KOPT-K1 (cell line): ENCODE measurements around the gene AKAP9.
"Not testable (repeated sequence)": the region's sequence is repeated elsewhere in the genome, so short reads cannot be mapped to it uniquely, and the experiment has no call there.

Source experiments
- H3K27ac ChIP-seq: fragments of 200-600 bp; sonication (generic); 2 replicates; pipeline ENCODE4 v1.5.1; 2016; ENCODE audit warnings: antibody characterized with exemption, mild to moderate bottlenecking, low read depth, low read length; ENCODE audit not compliant: poor library complexity, severe bottlenecking
- H3K36me3 ChIP-seq: fragments of 200-600 bp; sonication (generic); 2 replicates; pipeline ENCODE4 v1.5.1; 2017; ENCODE audit warnings: antibody characterized with exemption, mild to moderate bottlenecking, low read length, moderate library complexity; ENCODE audit not compliant: insufficient read depth
- H3K9me3 ChIP-seq: fragments of 200-600 bp; sonication (generic); 2 replicates; pipeline ENCODE4 v1.5.1; 2017; ENCODE audit warnings: antibody characterized with exemption, low read length, mild to moderate bottlenecking; ENCODE audit not compliant: insufficient read depth, poor library complexity, severe bottlenecking

Gene AKAP9

DNA sequence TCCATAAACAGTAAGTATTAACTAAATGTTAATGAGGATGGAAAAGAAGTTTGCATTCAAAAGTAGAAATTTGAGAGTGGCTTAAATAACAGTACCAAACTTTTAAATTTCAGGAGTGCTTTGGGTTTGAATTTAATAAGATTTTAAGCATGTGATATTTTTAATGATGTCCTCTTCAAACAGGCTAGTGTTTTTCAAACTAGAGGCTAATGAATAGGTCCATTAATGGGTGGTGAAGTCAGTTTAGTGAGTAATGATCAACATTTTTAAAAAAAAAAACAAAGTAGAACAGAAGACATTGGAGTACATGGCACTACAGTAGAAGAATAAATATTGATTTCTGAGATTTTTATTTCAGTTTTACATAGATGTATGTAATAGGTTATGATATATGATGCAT is 72.9 kb downstream of the AKAP9 start:
- Histone ChIP-seq H3K27ac (no peak overlapping the region), H3K36me3 (peaks cover 53% of the 10 kb centered on the region), H3K9me3 (peaks cover 34% of the 10 kb centered on the region)

DNA sequence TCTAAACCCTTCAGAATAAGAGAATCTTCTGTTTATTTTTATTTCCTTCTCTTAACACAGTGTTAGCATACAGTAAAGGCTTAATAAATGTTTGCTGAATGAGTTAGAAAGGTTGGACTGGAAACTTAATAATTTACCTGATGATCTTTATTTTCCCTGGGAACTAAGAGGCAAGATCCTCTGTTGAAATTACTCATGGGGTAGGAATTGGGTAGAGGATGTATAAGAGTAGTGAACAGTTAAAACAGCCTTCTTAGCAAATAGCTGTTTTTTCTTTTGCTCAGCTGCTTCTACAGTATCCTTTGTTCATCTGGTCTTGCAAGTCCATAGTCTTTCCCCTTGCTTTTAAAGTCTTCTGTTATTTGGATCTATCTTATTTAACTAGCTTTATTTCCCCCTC is 80.0 kb downstream of the AKAP9 start:
- no peak overlapping the region for H3K27ac ChIP-seq
- peaks cover 60% of the 10 kb centered on the region for H3K36me3 ChIP-seq
- H3K9me3 ChIP-seq = peaks cover under 1% of the 10 kb centered on the region

DNA sequence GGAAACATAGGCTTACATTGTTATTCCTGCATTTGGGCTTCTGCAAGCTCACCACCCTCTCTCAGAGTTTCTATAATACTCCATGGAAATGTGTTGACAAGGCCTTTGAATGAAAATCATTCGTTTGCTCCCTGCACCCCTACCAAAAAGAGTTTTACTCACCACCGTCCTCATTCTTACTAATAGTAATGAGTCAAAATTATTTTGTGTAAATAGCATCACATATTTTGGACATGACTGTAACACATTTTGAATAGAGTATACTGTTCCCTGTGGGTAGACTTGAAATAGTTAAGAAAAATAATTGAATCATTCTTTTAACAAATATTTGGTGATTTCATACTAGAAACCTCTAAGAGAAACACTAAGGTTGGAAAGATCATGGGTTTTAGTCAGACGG is 84.6 kb downstream of the AKAP9 start:
- H3K9me3 ChIP-seq = peaks cover 18% of the 10 kb centered on the region
- peaks cover 71% of the 10 kb centered on the region for H3K36me3 ChIP-seq
- no peak overlapping the region for H3K27ac ChIP-seq

DNA sequence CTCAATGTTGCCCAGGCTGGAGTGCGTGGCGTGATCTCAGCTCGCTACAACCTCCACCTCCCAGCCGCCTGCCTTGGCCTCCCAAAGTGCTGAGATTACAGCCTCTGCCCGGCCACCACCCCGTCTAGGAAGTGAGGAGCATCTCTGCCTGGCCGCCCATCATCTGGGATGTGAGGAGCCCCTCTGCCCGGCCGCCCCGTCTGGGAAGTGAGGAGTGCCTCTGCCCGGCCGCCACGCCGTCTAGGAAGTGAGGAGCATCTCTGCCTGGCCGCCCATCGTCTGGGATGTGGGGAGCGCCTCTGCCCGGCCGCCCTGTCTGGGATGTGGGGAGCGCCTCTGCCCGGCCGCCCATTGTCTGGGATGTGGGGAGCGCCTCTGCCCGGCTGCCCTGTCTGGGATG is 86.0 kb downstream of the AKAP9 start:
- not testable (repeated sequence) for H3K27ac ChIP-seq
- Histone ChIP-seq H3K36me3 (peaks cover 72% of the 10 kb centered on the region), H3K9me3 (peaks cover 18% of the 10 kb centered on the region)

DNA sequence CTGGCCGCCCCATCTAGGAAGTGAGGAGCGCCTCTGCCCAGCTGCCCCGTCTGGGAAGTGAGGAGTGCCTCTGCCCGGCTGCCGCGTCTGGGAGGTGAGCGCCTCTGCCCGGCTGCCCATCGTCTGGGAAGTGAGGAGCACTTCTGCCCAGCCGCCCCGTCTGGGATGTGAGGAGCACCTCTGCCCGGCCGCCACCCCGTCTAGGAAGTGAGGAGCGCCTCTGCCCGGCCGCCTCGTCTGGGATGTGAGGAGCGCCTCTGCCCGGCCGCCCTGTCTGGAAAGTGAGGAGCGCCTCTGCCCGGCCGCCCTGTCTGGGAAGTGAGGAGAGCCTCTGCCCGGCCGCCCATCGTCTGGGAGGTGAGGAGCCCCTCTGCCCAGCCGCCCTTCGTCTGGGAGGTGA is 86.5 kb downstream of the AKAP9 start:
- Histone ChIP-seq H3K9me3 (peaks cover 18% of the 10 kb centered on the region), H3K36me3 (peaks cover 74% of the 10 kb centered on the region)
- H3K27ac ChIP-seq = not testable (repeated sequence)

DNA sequence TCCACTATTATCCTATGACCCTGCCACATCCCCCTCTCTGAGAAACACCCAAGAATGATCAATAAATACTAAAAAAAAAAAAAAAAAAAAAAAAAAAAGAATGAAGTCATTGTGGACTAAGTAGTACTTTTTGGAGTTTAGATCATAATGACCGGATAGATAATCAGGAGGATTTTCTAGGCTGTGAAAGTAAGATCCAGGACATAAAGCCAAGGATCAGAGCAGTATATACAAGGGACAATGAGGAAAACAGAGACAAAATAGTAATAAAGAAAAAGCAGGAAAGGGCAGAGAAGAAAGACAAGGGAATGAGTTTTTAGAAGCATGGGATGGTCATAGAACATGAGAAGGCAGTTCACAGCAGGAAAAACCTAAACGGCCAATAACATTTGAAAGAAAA is 87.6 kb downstream of the AKAP9 start:
- Histone ChIP-seq H3K9me3 (peaks cover 18% of the 10 kb centered on the region), H3K27ac (no peak overlapping the region), H3K36me3 (peaks cover 69% of the 10 kb centered on the region)

DNA sequence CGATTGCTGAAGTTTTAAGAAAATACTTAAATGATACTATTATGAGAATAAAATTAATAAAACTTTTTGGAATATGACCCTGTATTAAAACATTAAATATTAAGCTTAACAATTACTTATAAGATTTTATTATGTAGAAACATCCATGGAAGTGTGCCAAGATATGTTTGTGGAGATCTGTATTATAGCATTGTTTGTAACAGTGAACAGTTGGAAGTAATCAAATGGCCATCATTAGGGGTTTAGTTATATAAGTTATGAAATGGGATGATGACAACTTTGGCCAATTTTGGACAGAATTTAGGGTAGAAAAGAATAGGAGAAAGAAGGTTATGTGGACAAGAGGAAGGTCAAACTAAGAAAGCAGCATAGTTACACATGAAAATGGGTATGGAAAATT is 88.0 kb downstream of the AKAP9 start:
- peaks cover 67% of the 10 kb centered on the region for H3K36me3 ChIP-seq
- H3K27ac ChIP-seq = no peak overlapping the region

DNA sequence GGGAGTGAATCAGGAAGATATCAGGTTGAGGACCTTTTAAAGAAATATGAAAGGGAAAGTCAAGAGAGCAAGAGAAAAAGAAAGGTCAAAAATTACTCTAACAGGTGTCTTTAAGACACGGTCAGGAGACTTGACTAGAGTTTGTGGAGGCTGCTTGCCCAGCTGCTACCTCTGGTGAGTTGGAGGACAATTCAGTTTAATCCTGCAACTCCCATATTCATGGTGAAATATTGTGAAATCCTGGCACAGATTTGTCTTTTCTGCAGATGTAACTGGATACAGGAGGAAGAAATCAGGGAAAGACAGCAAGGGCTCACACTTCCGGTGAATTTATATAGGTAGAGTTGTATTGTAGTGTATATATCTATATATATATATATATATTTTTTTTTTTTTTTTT is 93.5 kb downstream of the AKAP9 start:
- Histone ChIP-seq H3K9me3 (no peaks in the 10 kb centered on the region), H3K36me3 (peaks cover 43% of the 10 kb centered on the region), H3K27ac (no peak overlapping the region)

More for the DNA sequence above, 88.0 kb downstream of the AKAP9 start:
- H3K9me3 ChIP-seq = peaks cover 18% of the 10 kb centered on the region

DNA sequence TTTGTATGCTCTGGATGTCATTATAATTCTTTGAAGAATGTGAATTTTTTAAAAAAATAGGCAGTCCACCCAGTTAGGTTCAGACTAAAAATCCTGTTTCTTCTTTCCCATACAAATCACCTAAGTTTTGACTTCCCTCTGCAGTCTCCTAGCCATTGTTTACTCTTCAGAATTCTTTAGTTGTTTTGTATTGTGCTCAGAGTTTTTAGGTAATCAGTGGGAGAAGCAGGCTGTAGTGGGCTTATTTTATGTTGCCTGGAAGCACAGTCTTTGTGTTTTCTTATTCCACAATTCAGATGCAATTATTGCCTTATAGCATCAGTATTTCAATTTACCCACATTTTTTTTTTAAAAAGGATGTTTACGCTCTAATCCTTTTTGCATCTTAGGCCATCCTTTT is 94.9 kb downstream of the AKAP9 start:
- H3K27ac ChIP-seq = no peak overlapping the region
- H3K9me3 ChIP-seq = no peaks in the 10 kb centered on the region
- peaks cover 33% of the 10 kb centered on the region for H3K36me3 ChIP-seq

DNA sequence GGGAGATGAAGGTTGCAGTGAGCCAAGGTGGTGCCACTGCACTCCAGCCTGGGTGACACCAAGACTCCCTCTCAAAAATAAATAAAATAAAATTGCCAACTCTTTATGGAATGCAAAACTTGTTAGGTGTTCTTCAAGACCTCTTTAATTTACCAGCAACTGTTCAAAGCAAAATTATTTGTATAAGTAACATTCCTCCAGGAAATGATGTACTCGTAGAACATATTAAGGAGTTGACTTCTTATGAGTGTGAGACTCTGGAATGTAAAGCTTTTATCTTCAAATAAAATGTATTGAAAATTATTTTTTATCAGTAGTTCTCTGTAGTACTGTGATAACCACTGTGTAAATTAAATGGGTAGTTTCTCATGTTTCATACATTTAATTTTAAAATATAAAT is 99.2 kb downstream of the AKAP9 start:
- H3K9me3 ChIP-seq = no peaks in the 10 kb centered on the region
- peaks cover 32% of the 10 kb centered on the region for H3K36me3 ChIP-seq
- no peak overlapping the region for H3K27ac ChIP-seq

DNA sequence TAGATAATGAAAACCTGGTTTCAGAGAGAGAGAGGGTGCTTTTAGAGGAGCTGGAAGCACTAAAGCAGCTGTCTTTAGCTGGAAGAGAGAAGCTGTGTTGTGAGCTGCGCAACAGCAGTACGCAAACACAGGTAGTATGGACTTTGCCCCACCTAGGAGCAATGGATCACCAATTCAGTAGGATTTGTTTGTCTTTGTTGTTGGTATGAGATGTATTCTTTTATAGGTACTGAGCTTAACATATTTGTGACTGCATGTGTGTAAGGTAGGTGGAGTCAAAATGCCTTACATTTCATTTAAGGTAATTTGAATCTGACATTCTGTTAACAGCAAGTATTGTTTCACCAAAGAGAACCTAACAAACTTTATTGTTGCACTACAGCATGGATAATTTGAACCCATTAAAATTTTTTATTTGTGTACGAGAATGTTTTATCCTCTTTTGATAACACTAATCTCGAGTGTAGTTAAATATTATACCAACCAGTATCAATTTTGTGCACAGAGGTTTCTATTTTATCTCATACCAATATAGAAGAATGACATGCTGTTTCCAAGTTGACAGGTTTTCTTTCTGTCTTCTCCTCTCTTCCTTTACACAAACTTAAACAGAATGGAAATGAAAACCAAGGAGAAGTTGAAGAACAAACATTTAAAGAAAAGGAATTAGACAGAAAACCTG is 101.5 kb downstream of the AKAP9 start:
- H3K27ac ChIP-seq = no peak overlapping the region
- peaks cover 55% of the 10 kb centered on the region for H3K36me3 ChIP-seq
- no peaks in the 10 kb centered on the region for H3K9me3 ChIP-seq

DNA sequence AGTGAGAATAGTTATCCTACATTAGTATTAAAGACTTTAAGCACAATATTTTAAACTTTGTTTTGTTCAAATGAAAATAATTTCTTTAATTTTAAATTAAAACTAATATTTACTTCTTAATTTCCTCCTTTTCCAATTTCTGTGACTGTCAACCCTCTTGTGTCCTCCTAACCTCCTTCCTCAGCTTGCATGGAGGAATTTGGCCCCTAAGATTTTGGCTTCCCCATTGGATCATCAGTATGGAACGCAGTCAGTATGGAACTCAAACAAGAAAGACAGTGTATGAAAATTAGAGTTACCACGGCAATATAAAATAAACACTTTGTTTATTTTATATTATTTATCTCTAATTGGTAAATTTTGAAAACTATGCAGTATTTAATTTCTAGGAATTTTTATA is 102.4 kb downstream of the AKAP9 start:
- Histone ChIP-seq H3K9me3 (no peaks in the 10 kb centered on the region), H3K27ac (no peak overlapping the region), H3K36me3 (peaks cover 59% of the 10 kb centered on the region)

DNA sequence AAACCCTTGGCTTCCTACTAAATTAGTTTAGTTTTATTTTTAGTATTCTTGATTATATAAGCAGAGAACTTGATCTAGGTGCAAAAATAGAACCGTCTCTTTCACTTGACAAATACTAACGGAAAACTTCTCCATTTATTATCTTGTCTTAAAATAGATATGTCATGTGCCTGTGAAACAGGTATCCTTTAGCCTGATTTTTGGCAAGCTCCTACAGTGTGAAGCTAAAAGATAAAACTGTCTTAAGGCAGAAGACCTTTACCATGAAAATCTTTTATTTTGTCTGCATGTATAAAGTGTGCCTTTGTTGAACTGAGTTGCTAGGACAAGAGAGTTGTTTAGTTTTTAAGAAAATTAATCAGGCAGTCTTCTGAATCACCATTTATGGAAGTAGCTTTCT is 103.0 kb downstream of the AKAP9 start:
- H3K36me3 ChIP-seq = peaks cover 64% of the 10 kb centered on the region
- no peaks in the 10 kb centered on the region for H3K9me3 ChIP-seq
- no peak overlapping the region for H3K27ac ChIP-seq

DNA sequence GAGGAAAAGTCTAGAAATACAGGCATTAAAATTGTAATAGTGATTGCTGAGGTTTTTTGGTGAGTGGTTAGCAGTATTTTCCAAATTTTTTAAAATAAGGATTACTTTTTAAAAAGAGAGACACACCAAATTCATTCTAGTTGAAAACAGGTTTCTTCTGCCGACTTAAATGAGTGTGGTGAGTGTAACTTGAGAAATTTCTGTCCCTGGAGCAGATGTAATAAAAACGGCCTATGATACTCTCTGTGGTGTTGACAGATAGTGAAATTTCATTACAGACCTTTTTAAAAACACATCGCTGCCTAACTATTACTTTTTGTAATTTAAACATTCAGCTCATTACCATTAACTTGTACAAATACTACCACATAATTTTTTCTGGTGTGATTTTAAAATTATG is 103.5 kb downstream of the AKAP9 start:
- no peaks in the 10 kb centered on the region for H3K9me3 ChIP-seq
- H3K36me3 ChIP-seq = peaks cover 64% of the 10 kb centered on the region
- no peak overlapping the region for H3K27ac ChIP-seq

DNA sequence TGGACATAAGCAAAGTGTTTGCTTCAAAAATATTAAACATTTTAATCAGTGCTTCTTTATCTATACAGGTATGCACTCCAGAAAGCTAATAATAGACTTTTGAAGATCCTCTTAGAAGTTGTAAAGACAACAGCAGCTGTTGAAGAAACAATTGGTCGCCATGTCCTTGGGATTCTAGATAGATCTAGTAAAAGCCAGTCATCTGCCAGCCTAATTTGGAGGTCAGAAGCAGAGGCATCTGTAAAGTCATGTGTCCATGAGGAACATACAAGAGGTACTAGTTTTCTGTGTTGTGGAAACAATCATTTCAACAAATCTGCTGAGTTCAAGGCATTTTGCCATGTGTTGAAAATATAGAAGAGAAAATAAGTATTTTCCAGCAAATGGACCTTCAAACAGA is 104.3 kb downstream of the AKAP9 start:
- Histone ChIP-seq H3K36me3 (peaks cover 65% of the 10 kb centered on the region), H3K9me3 (no peaks in the 10 kb centered on the region), H3K27ac (no peak overlapping the region)

DNA sequence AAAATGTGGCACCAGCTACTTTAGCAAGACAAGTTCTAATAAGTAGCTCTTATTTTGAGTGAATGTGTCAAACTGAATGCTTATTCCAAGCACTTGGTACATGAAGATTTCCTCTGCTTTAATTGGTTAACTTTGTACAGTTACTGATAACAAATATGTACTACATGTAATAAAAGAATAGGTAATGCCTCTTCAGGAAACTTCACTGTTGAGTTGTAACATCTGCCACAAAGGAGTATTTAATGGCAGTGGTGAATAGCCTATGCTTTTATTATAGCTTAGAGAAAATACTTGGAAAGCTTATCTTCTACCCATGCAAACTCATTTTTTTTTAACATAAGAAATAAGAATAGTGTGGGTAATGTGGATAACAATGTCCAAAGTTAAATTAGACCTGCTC is 111.0 kb downstream of the AKAP9 start:
- Histone ChIP-seq H3K27ac (no peak overlapping the region), H3K9me3 (no peaks in the 10 kb centered on the region), H3K36me3 (peaks cover 38% of the 10 kb centered on the region)
